ENCODE results near the gene RBP2.

RBP2 gene

GRCh38 chr3:139460076-139460475, 16.2 kb downstream of the RBP2 start:
- Histone ChIP-seq H3K4me3 (ENCODE audit: extremely low read depth, insufficient read depth, low read length, poor library complexity, severe bottlenecking) (no peak overlapping the region), H3K36me3 (ENCODE audit: control insufficient read depth, insufficient read depth, low read length) (no peaks in the 10 kb centered on the region), H3K9me3 (ENCODE audit: control insufficient read depth, low read length) (no peaks in the 10 kb centered on the region), H3K27ac (ENCODE audit: low read depth, low read length, severe bottlenecking) (no peak overlapping the region), H3K4me1 (ENCODE audit: control insufficient read depth, insufficient read depth, low read length, poor library complexity, severe bottlenecking) (peaks cover 7% of the 10 kb centered on the region)

DNA sequence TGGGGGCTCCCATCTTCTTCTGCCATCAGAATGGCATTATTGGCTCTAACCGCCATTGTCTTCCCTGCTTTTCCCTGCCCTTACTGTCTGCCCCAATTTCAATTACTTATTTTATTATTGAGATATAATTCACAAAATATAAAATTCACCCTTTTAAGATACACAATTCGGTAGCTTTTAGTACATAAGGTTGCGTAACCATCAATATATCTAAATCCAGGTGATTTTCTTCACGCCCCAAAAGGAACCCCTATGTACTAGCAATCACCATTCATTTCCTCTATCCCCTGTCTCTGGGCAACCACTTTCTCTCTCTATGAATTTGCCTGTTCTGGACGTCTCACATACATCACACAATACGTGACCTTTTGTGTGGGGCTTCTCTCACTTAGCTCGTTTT, 18.0 kb downstream of the RBP2 start:
- Histone ChIP-seq H3K36me3 (ENCODE audit: control insufficient read depth, insufficient read depth, low read length) (no peaks in the 10 kb centered on the region), H3K4me3 (ENCODE audit: extremely low read depth, insufficient read depth, low read length, poor library complexity, severe bottlenecking) (no peak overlapping the region), H3K27ac (ENCODE audit: low read depth, low read length, severe bottlenecking) (no peak overlapping the region), H3K9me3 (ENCODE audit: control insufficient read depth, low read length) (no peaks in the 10 kb centered on the region), H3K4me1 (ENCODE audit: control insufficient read depth, insufficient read depth, low read length, poor library complexity, severe bottlenecking) (peaks cover 7% of the 10 kb centered on the region)
- 88 to 89% methylated on average over 5 to 6 of the region's 7 CpGs for WGBS, 2 experiments (ENCODE audit: insufficient coverage in 2 of 2)

- peaks cover 7% of the 10 kb centered on the region for H3K4me1 ChIP-seq (ENCODE audit: control insufficient read depth, insufficient read depth, low read length, poor library complexity, severe bottlenecking)
- no peaks in the 10 kb centered on the region for H3K9me3 ChIP-seq (ENCODE audit: control insufficient read depth, low read length)
- 66 to 88% methylated on average over 1 to 2 of the region's 3 CpGs for WGBS, 2 experiments (ENCODE audit: insufficient coverage in 2 of 2)
- no peaks in the 10 kb centered on the region for H3K36me3 ChIP-seq (ENCODE audit: control insufficient read depth, insufficient read depth, low read length)
- no peak overlapping the region for H3K27ac ChIP-seq (ENCODE audit: low read depth, low read length, severe bottlenecking)
- no peak overlapping the region for H3K4me3 ChIP-seq (ENCODE audit: extremely low read depth, insufficient read depth, low read length, poor library complexity, severe bottlenecking)
These were observed 19.2 kb downstream of the RBP2 start for GRCh38 chr3:139457066-139457465.

DNA sequence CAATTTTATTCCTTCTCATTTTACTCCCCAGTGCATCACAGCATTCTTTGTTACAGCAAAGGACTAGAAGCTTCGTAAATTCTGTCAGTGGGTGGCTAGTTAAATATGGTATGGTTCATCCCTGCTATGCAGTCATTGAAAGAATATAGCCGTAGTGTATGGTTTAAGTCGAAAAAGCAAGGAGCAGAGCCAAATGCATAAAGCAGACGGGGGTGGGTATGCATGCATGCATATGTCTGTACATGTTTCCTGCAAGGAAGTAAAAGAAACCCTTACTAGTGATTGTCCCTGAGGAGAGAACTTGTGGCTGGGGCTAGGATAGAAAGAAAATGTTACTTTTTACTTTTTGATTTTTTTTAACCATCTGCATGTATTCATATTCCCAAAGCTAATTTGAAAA, 19.9 kb downstream of the RBP2 start:
- WGBS, 2 experiments (ENCODE audit: insufficient coverage in 2 of 2): 84 to 98% methylated on average over 3 to 4 of the region's 4 CpGs
- H3K27ac ChIP-seq (ENCODE audit: low read depth, low read length, severe bottlenecking): no peak overlapping the region
- peaks cover 7% of the 10 kb centered on the region for H3K4me1 ChIP-seq (ENCODE audit: control insufficient read depth, insufficient read depth, low read length, poor library complexity, severe bottlenecking)
- H3K9me3 ChIP-seq (ENCODE audit: control insufficient read depth, low read length): no peaks in the 10 kb centered on the region
- no peaks in the 10 kb centered on the region for H3K36me3 ChIP-seq (ENCODE audit: control insufficient read depth, insufficient read depth, low read length)
- no peak overlapping the region for H3K4me3 ChIP-seq (ENCODE audit: extremely low read depth, insufficient read depth, low read length, poor library complexity, severe bottlenecking)

DNA sequence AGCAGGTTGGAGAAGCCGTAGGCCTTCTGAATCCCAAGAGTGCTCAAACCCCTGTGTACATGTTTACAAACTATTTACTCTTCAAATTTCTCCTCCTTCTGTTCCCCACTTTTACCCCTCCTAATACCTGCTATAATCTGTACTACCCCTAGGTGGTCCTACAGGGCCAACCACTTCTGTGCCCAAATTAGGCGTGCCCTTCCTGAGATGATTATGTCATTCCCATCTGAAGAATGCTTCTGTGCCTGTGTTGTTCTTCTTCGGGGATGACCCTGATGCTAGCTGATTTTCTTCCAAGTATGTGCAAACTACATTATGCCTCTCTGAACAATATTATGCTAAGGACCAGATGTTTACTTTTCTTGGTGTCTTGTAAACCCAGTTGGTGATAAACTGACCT, 20.5 kb downstream of the RBP2 start:
- Histone ChIP-seq H3K4me3 (ENCODE audit: extremely low read depth, insufficient read depth, low read length, poor library complexity, severe bottlenecking) (no peak overlapping the region), H3K9me3 (ENCODE audit: control insufficient read depth, low read length) (no peaks in the 10 kb centered on the region), H3K36me3 (ENCODE audit: control insufficient read depth, insufficient read depth, low read length) (no peaks in the 10 kb centered on the region), H3K27ac (ENCODE audit: low read depth, low read length, severe bottlenecking) (no peak overlapping the region), H3K4me1 (ENCODE audit: control insufficient read depth, insufficient read depth, low read length, poor library complexity, severe bottlenecking) (peaks cover 7% of the 10 kb centered on the region)
- WGBS, 2 experiments (ENCODE audit: insufficient coverage in 2 of 2): 88% methylated on average over 1 to 2 of the region's 3 CpGs

GRCh38 chr3:139455206-139455605, 21.1 kb downstream of the RBP2 start:
- no peaks in the 10 kb centered on the region for H3K36me3 ChIP-seq (ENCODE audit: control insufficient read depth, insufficient read depth, low read length)
- WGBS, 2 experiments (ENCODE audit: insufficient coverage in 2 of 2): no CpG with 5 or more reads among the region's 1 CpG
- no peak overlapping the region for H3K4me3 ChIP-seq (ENCODE audit: extremely low read depth, insufficient read depth, low read length, poor library complexity, severe bottlenecking)
- H3K4me1 ChIP-seq (ENCODE audit: control insufficient read depth, insufficient read depth, low read length, poor library complexity, severe bottlenecking): peaks cover 7% of the 10 kb centered on the region
- no peaks in the 10 kb centered on the region for H3K9me3 ChIP-seq (ENCODE audit: control insufficient read depth, low read length)
- H3K27ac ChIP-seq (ENCODE audit: low read depth, low read length, severe bottlenecking): no peak overlapping the region

- no peak overlapping the region for H3K4me3 ChIP-seq (ENCODE audit: extremely low read depth, insufficient read depth, low read length, poor library complexity, severe bottlenecking)
- no peak overlapping the region for H3K27ac ChIP-seq (ENCODE audit: low read depth, low read length, severe bottlenecking)
- 85 to 89% methylated on average over 1 to 2 of the region's 2 CpGs for WGBS, 2 experiments (ENCODE audit: insufficient coverage in 2 of 2)
These were observed 22.0 kb downstream of the RBP2 start for GRCh38 chr3:139454346-139454745.

GRCh38 chr3:139450159-139450558, 26.2 kb downstream of the RBP2 start:
- H3K4me3 ChIP-seq (ENCODE audit: extremely low read depth, insufficient read depth, low read length, poor library complexity, severe bottlenecking): no peak overlapping the region
- H3K36me3 ChIP-seq (ENCODE audit: control insufficient read depth, insufficient read depth, low read length): no peaks in the 10 kb centered on the region
- H3K9me3 ChIP-seq (ENCODE audit: control insufficient read depth, low read length): no peaks in the 10 kb centered on the region
- no peak overlapping the region for H3K27ac ChIP-seq (ENCODE audit: low read depth, low read length, severe bottlenecking)
- H3K4me1 ChIP-seq (ENCODE audit: control insufficient read depth, insufficient read depth, low read length, poor library complexity, severe bottlenecking): no peaks in the 10 kb centered on the region

More at GRCh38 chr3:139454346-139454745, 22.0 kb downstream of the RBP2 start:
- peaks cover 7% of the 10 kb centered on the region for H3K4me1 ChIP-seq (ENCODE audit: control insufficient read depth, insufficient read depth, low read length, poor library complexity, severe bottlenecking)
- no peaks in the 10 kb centered on the region for H3K9me3 ChIP-seq (ENCODE audit: control insufficient read depth, low read length)
- H3K36me3 ChIP-seq (ENCODE audit: control insufficient read depth, insufficient read depth, low read length): no peaks in the 10 kb centered on the region

DNA sequence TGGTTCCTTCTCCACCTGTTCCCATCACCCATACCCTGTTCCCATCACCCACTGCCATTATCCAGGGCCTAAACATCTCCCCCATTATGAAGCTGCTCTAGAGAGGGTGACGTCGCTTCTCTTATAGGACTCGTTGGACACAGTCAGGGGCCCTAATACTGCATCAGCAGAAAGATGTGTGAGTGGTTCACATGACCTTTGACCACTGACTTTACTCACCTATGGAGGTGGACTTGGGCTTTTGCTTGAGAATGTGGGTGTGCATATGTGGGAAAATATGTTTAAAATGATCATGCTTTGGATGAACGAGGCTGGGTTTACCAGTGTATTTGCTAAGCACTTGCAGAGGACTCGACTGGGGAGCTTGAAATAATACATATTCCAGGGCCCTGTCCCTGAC, 26.8 kb downstream of the RBP2 start:
- H3K27ac ChIP-seq (ENCODE audit: low read depth, low read length, severe bottlenecking): no peak overlapping the region
- no peaks in the 10 kb centered on the region for H3K4me1 ChIP-seq (ENCODE audit: control insufficient read depth, insufficient read depth, low read length, poor library complexity, severe bottlenecking)
- H3K4me3 ChIP-seq (ENCODE audit: extremely low read depth, insufficient read depth, low read length, poor library complexity, severe bottlenecking): no peak overlapping the region
- 86 to 100% methylated on average over 1 to 2 of the region's 5 CpGs for WGBS, 2 experiments (ENCODE audit: insufficient coverage in 2 of 2)
- no peaks in the 10 kb centered on the region for H3K36me3 ChIP-seq (ENCODE audit: control insufficient read depth, insufficient read depth, low read length)
- no peaks in the 10 kb centered on the region for H3K9me3 ChIP-seq (ENCODE audit: control insufficient read depth, low read length)

DNA sequence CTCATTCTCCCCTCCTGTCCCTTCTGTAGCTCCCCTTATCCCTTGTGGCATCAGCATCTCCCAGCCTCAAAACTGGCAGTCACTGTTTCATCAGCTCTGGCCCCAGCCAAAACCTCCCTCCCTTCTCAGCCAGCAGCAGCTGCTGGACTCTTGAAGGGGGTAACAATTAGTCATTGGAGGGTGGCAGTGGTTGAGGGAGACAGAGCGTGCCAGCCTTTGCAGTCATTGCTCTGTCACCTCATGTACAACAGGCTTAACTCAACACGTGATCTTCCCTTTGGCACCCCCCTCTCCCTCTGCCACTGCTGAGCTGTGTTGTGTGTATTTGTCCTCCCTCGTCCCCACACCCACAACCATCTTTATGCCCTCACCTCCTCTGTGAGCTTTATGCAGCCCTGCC, 28.2 kb downstream of the RBP2 start:
- H3K27ac ChIP-seq (ENCODE audit: low read depth, low read length, severe bottlenecking): no peak overlapping the region
- no peaks in the 10 kb centered on the region for H3K36me3 ChIP-seq (ENCODE audit: control insufficient read depth, insufficient read depth, low read length)

GRCh38 chr3:139447486-139447885, 28.8 kb downstream of the RBP2 start:
- no peaks in the 10 kb centered on the region for H3K36me3 ChIP-seq (ENCODE audit: control insufficient read depth, insufficient read depth, low read length)
- no peaks in the 10 kb centered on the region for H3K9me3 ChIP-seq (ENCODE audit: control insufficient read depth, low read length)
- H3K27ac ChIP-seq (ENCODE audit: low read depth, low read length, severe bottlenecking): no peak overlapping the region
- no peak overlapping the region for H3K4me3 ChIP-seq (ENCODE audit: extremely low read depth, insufficient read depth, low read length, poor library complexity, severe bottlenecking)
- H3K4me1 ChIP-seq (ENCODE audit: control insufficient read depth, insufficient read depth, low read length, poor library complexity, severe bottlenecking): no peaks in the 10 kb centered on the region

More for the DNA sequence above, 28.2 kb downstream of the RBP2 start:
- H3K9me3 ChIP-seq (ENCODE audit: control insufficient read depth, low read length): no peaks in the 10 kb centered on the region
- no peaks in the 10 kb centered on the region for H3K4me1 ChIP-seq (ENCODE audit: control insufficient read depth, insufficient read depth, low read length, poor library complexity, severe bottlenecking)
- 90 to 92% methylated on average over 2 of the region's 3 CpGs for WGBS, 2 experiments (ENCODE audit: insufficient coverage in 2 of 2)
- no peak overlapping the region for H3K4me3 ChIP-seq (ENCODE audit: extremely low read depth, insufficient read depth, low read length, poor library complexity, severe bottlenecking)

DNA sequence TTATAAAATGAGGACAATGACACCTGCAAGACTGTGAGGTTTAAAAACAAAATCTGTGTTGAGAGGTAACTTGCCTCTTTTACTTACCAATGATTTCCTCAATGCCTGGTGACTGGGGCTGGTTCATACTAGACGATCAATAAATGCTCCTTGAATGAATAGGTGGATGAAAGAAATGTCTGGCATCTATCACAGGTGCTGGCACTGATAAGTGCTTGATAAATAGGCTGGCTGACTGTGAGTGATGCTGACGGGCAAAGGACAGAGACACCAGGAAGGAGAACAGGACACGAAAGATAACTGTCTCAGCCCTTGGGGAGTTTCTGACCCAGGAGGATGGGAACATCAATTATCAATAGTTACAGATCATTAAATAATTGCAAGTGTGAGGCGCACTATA, 31.9 kb downstream of the RBP2 start:
- Histone ChIP-seq H3K4me1 (ENCODE audit: control insufficient read depth, insufficient read depth, low read length, poor library complexity, severe bottlenecking) (no peaks in the 10 kb centered on the region), H3K9me3 (ENCODE audit: control insufficient read depth, low read length) (no peaks in the 10 kb centered on the region), H3K27ac (ENCODE audit: low read depth, low read length, severe bottlenecking) (no peak overlapping the region), H3K36me3 (ENCODE audit: control insufficient read depth, insufficient read depth, low read length) (no peaks in the 10 kb centered on the region), H3K4me3 (ENCODE audit: extremely low read depth, insufficient read depth, low read length, poor library complexity, severe bottlenecking) (no peak overlapping the region)
- WGBS, 2 experiments (ENCODE audit: insufficient coverage in 2 of 2): 92% methylated on average over 2 of the region's 4 CpGs
